Hematopoietic multipotent progenitor cell treated with erythropoietin and hydrocortisone succinate and interleukin-3 and kit ligand, for 4 days (in vitro differentiated cells): ENCODE measurements around the gene GUK1.

ENCODE experiments used
- DNase-seq: peaks from one replicate; pipeline ENCODE4 v3.0.0-alpha.2; 2015

Gene GUK1

GRCh38 chr1:228136901-228137300, 3.2 kb upstream of the GUK1 start:
- peak; percentile 28 for DNase-seq

- DNase-seq: no peak
These were observed 611 bp upstream of the GUK1 start for GRCh38 chr1:228139406-228139930.

- DNase-seq: no peak
These were observed 696 bp downstream of the GUK1 start for GRCh38 chr1:228140724-228141225.

GRCh38 chr1:228141226-228142044, 1.4 kb downstream of the GUK1 start:
- DNase-seq: peak; percentile 39

- DNase-seq: no peak
These were observed 2.1 kb downstream of the GUK1 start for GRCh38 chr1:228142155-228142691.

GRCh38 chr1:228142701-228143136, 2.6 kb downstream of the GUK1 start:
- DNase-seq: no peak

- DNase-seq: no peak
These were observed 3.6 kb downstream of the GUK1 start for GRCh38 chr1:228143480-228144192.

- DNase-seq: no peak
These were observed 4.3 kb downstream of the GUK1 start for GRCh38 chr1:228144193-228144992.

GRCh38 chr1:228144993-228145343, 4.9 kb downstream of the GUK1 start:
- DNase-seq: no peak

GRCh38 chr1:228145463-228146416, 5.7 kb downstream of the GUK1 start:
- peak; percentile 76 for DNase-seq

- DNase-seq: no peak
These were observed 6.5 kb downstream of the GUK1 start for GRCh38 chr1:228146417-228147150.

GRCh38 chr1:228147151-228147693, 7.1 kb downstream of the GUK1 start:
- DNase-seq: no peak

GRCh38 chr1:228147768-228148167, 7.7 kb downstream of the GUK1 start:
- no peak for DNase-seq

GRCh38 chr1:228148196-228148861, 8.2 kb downstream of the GUK1 start:
- no peak for DNase-seq

GRCh38 chr1:228148935-228149405, 8.9 kb downstream of the GUK1 start:
- DNase-seq: no peak

- no peak for DNase-seq
These were observed 9.5 kb downstream of the GUK1 start, which contains the start of gene GJC2 for GRCh38 chr1:228149406-228150119. Gene GJC2, plus strand, starts transcription at chr1:228149930. Its CDS starts 7,829 bp downstream, at chr1:228157759.

GRCh38 chr1:228150120-228150460, 10.0 kb downstream of the GUK1 start:
- no peak for DNase-seq

GRCh38 chr1:228150461-228151179, 10.5 kb downstream of the GUK1 start:
- DNase-seq: no peak
